Measurements from ENCODE around the gene THEMIS.

DNA sequence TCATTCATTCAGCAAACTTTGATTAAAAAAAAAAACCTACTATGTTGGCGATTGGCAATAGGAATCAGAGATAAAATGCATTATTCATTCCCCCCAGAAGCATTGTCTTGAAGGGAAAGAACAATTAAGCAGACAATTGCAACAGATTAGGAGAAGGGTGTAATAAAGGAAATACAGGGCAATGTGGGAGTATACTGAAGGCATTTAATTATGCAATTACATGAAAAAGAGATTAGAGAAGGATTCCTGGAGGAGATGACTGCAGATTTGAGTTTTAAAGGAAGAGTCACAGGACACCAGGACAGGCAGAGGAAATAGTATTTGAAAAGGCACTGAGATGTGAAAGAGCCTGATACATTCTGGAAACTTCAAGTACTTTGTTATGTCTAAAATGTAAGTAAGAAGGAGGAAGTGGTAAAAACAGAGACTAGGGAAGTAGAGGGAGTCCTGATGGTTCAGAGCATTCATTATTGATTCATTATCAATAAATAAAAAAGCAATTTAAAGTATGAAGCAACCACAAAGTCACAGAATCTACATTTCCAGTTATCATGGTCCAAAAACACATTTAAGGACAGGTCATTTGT lies 43.7 kb downstream of the THEMIS start:
- TF ChIP-seq, protein P1, sequence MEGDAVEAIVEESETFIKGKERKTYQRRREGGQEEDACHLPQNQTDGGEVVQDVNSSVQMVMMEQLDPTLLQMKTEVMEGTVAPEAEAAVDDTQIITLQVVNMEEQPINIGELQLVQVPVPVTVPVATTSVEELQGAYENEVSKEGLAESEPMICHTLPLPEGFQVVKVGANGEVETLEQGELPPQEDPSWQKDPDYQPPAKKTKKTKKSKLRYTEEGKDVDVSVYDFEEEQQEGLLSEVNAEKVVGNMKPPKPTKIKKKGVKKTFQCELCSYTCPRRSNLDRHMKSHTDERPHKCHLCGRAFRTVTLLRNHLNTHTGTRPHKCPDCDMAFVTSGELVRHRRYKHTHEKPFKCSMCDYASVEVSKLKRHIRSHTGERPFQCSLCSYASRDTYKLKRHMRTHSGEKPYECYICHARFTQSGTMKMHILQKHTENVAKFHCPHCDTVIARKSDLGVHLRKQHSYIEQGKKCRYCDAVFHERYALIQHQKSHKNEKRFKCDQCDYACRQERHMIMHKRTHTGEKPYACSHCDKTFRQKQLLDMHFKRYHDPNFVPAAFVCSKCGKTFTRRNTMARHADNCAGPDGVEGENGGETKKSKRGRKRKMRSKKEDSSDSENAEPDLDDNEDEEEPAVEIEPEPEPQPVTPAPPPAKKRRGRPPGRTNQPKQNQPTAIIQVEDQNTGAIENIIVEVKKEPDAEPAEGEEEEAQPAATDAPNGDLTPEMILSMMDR (optimal IDR thresholded peaks at IDR 0.05 in 1 of 3, IDR thresholded peaks at IDR 0.05 in 1 of 3, conservative IDR thresholded peaks at IDR 0.05 in 1 of 3; ENCODE audit: extremely low read depth in 1 of 3, insufficient read depth in 2 of 3, low read length in 3 of 3), result no peak
- no peak for TF ChIP-seq EZH2 (IDR thresholded peaks at IDR 0.05; ENCODE audit: low read length)
